CMK (cell line): ENCODE data around the gene NECTIN1.

Source experiments
- DNase-seq: peaks from one replicate; pipeline ENCODE4 v3.0.0-alpha.2; 2010; ENCODE audit warnings: low read depth

NECTIN1 gene

GRCh38 chr11:119692540-119692820, 36.5 kb downstream of the NECTIN1 start:
- DNase-seq, result no peak

- no peak for DNase-seq
Measured at GRCh38 chr11:119691701-119692539, 37.1 kb downstream of the NECTIN1 start.

GRCh38 chr11:119691020-119691666, 37.9 kb downstream of the NECTIN1 start:
- no peak for DNase-seq

- no peak for DNase-seq
Measured at GRCh38 chr11:119689302-119689701, 39.7 kb downstream of the NECTIN1 start.

- no peak for DNase-seq
Measured at GRCh38 chr11:119688356-119688755, 40.6 kb downstream of the NECTIN1 start.

GRCh38 chr11:119687373-119688046, 41.5 kb downstream of the NECTIN1 start:
- DNase-seq, result no peak

GRCh38 chr11:119686177-119686882, 42.7 kb downstream of the NECTIN1 start:
- DNase-seq, result no peak

- no peak for DNase-seq
Measured at GRCh38 chr11:119685111-119685746, 43.8 kb downstream of the NECTIN1 start.

GRCh38 chr11:119684361-119685110, 44.5 kb downstream of the NECTIN1 start:
- DNase-seq, result no peak

GRCh38 chr11:119683783-119684182, 45.2 kb downstream of the NECTIN1 start:
- DNase-seq, result no peak

- no peak for DNase-seq
Measured at GRCh38 chr11:119681361-119681910, 47.6 kb downstream of the NECTIN1 start.

GRCh38 chr11:119680541-119681360, 48.2 kb downstream of the NECTIN1 start:
- no peak for DNase-seq

GRCh38 chr11:119679346-119679745, 49.7 kb downstream of the NECTIN1 start:
- no peak for DNase-seq

- no peak for DNase-seq
Measured at GRCh38 chr11:119678351-119678750, 50.6 kb downstream of the NECTIN1 start.

GRCh38 chr11:119677840-119678239, 51.2 kb downstream of the NECTIN1 start:
- no peak for DNase-seq

GRCh38 chr11:119676461-119677020, 52.5 kb downstream of the NECTIN1 start:
- no peak for DNase-seq

- DNase-seq, result no peak
Measured at GRCh38 chr11:119673759-119674336, 55.2 kb downstream of the NECTIN1 start.

- DNase-seq, result no peak
Measured at GRCh38 chr11:119673052-119673758, 55.8 kb downstream of the NECTIN1 start.

GRCh38 chr11:119672597-119672996, 56.4 kb downstream of the NECTIN1 start:
- DNase-seq, result no peak
